ENCODE results near the gene TANGO6.

Gene TANGO6

DNA sequence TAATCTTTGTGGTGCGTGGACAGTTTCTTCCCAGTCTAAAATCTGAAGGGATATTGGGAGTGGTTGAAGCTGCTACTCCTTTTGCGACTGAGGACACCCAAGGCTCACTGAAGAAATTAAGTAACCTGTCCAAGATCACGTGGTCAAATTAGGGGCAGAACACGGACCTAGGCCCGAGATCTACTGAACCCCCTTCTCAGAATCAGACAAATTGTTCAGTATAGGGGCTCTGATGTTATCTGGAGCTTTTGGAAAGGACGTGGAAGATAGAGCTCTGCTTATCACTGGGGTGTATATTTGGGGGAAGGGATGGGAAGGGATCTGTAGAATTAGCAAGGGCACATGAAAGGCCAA, 857 bp downstream of the TANGO6 start:
- TF ChIP-seq, protein P1, sequence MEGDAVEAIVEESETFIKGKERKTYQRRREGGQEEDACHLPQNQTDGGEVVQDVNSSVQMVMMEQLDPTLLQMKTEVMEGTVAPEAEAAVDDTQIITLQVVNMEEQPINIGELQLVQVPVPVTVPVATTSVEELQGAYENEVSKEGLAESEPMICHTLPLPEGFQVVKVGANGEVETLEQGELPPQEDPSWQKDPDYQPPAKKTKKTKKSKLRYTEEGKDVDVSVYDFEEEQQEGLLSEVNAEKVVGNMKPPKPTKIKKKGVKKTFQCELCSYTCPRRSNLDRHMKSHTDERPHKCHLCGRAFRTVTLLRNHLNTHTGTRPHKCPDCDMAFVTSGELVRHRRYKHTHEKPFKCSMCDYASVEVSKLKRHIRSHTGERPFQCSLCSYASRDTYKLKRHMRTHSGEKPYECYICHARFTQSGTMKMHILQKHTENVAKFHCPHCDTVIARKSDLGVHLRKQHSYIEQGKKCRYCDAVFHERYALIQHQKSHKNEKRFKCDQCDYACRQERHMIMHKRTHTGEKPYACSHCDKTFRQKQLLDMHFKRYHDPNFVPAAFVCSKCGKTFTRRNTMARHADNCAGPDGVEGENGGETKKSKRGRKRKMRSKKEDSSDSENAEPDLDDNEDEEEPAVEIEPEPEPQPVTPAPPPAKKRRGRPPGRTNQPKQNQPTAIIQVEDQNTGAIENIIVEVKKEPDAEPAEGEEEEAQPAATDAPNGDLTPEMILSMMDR (IDR thresholded peaks at IDR 0.05), result no peak
- peak overlapping the region; percentile 59 for H3K27ac ChIP-seq

DNA sequence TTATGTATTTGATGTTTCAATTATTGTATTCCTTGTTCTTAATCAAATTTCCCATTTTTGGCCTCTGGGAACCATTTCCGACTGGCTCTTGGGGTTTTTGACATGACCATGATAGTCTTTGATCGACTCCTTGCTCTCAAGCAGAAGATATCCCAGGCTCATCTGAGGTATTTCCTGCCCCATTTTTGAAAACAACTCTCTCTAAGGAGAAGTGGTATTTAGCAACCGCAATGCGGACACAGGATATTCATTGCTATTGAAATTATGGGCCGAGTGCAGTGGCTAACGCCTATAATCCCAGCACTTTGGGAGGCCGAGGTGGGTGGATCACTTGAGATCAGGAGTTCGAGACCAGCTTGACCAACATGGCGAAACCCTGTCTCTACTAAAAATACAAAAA, 5.5 kb downstream of the TANGO6 start:
- no peak for TF ChIP-seq ZFX (IDR thresholded peaks at IDR 0.05; ENCODE audit: borderline replicate concordance)
- TF ChIP-seq, protein P1 (IDR thresholded peaks at IDR 0.05), result no peak
- no peak overlapping the region for H3K27ac ChIP-seq

DNA sequence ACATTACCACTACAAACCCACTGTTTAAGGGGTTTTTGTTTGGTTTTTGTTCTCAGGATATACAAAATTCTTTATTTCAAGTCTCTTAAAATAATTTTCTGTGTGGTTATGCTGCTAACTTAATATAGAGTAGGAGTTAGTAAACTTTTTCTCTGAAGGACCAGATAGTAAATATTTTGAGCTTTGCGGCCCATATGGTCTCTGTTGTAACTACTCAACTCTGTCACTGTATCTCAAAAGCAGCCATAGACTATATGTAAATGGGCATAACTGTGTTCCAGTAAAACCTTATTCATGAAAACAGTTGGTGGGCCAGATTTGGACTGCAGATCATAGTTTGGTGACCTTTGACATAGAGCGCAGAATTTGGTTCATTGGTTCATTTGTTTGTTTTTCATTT, 7.2 kb downstream of the TANGO6 start:
- no peak for TF ChIP-seq ZFX (IDR thresholded peaks at IDR 0.05; ENCODE audit: borderline replicate concordance)
- TF ChIP-seq, protein P1 (IDR thresholded peaks at IDR 0.05), result no peak
- no peak overlapping the region for H3K27ac ChIP-seq

DNA sequence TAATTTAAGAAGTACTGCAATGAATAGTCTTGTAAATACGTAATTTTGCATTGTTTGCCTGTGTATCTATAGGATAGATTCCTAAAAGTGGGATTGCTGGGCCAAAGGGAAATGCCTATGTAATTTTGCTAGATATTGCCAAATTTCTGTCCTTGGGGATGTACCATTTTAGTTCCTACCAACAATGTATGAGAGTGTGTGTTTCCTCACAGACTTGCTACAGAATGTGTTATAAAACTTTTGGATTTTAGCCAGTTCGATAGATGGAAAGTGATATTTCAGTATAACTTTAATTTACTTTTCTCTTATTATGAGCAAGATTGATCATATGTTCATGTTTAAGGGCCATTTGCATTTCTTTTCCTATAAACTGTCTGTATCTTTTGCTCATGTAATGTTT, 8.3 kb downstream of the TANGO6 start:
- no peak for TF ChIP-seq ZFX (IDR thresholded peaks at IDR 0.05; ENCODE audit: borderline replicate concordance)
- TF ChIP-seq, protein P1 (IDR thresholded peaks at IDR 0.05), result no peak
- no peak overlapping the region for H3K27ac ChIP-seq

DNA sequence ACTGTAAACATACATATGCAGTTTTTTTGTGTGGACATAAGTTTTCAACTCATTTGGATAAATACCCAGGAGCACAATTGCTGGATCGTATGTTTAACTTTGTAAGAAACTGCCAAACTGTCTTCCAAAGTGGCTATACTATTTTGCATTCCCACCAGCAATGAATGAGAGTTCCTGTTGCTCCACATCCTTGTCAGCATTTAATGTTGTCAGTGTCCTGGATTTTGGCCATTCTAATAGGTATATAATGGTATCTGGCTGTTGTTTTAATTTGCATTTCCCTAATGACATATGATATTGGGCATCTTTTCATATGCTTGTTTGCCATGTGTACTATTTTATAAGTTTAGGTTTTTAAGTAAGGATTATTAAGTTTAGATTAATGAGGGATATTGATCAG, 14.1 kb downstream of the TANGO6 start:
- H3K27ac ChIP-seq, result no peak overlapping the region
- TF ChIP-seq, protein P1 (IDR thresholded peaks at IDR 0.05), result no peak
- no peak for TF ChIP-seq ZFX (IDR thresholded peaks at IDR 0.05; ENCODE audit: borderline replicate concordance)

DNA sequence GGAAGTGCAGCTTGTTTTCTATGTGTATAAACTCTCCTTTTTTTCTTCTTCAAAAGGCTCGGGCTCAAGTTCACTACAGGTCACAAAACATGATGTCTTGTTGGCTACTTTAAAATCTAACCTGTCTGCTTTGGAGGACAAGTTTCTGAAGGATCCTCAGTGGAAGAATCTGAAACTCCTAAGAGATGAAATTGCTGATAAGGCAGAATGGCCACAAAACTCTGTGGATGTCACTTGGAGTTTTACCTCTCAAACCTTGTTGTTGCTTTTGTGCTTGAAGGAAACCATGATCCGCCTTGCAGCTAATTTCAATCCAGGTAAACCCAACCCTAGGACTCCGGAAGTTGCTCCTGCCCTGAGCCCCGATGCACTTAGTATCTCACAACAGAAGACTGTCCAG, 16.5 kb downstream of the TANGO6 start:
- TF ChIP-seq ZFX (IDR thresholded peaks at IDR 0.05; ENCODE audit: borderline replicate concordance), result no peak
- TF ChIP-seq, protein P1 (IDR thresholded peaks at IDR 0.05), result no peak
- H3K27ac ChIP-seq, result no peak overlapping the region

DNA sequence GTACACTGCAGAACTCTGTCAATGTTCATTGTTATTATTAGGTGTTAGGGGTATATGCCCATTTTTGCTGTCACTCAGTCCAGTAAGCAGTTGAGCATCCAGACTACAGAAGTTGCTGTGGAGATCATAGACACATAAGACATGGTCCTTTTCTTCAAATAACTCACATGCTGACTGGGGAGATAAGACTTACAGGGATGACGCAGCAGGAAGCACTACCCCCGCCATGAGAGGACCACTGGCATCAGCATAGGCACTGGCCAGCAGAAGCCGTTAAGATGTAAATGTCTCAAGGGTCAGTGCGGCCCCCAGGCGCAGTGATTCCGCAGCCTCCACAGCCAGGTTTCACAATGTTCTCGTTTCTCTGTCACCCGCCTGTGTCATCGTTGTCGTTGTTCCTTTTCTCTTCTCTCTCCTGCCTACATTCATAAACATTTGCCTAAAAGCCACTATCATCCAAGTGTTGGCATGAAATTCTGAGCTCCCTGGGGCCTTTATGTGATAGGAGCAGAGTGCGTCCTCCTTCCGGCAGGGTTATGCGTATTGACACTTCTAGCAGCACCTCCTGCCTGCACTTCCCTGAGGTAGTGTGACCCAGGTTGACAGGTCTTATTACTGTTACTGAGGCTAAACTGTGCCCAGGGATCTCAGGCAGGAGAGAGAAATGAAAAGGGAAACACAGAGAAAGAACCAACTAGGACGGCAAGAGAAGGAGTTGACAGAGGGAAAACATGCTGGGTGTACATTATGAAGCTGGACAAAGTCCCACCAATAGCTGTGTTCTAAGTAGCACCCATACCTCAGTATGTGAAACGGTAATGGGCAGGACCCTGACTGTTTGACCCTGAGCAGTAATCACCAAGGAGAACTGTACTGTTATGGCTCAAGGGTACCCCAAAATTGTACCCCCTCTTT, 17.9 kb downstream of the TANGO6 start:
- H3K27ac ChIP-seq, result no peak overlapping the region

More for the DNA sequence above, 17.9 kb downstream of the TANGO6 start:
- TF ChIP-seq, protein P1 (IDR thresholded peaks at IDR 0.05), result no peak
- TF ChIP-seq ZFX (IDR thresholded peaks at IDR 0.05; ENCODE audit: borderline replicate concordance), result no peak
